Upper lobe of left lung (tissue), 4 donors: ENCODE results near the gene TYRP1.

ENCODE experiments used
- POLR2A ChIP-seq, 4 donors: fragments of 450-650 bp; IDR thresholded peaks; one replicate each; pipeline ENCODE4 v1.5.1; 2016 to 2017; ENCODE audit warnings: antibody characterized with exemption in 4 of 4, mild to moderate bottlenecking in 2 of 4
- TF ChIP-seq, protein P1 (sequence below), 6 experiments: fragments of 450-650 bp in 4 of 6; fragments of 200-600 bp in 2 of 6; sonication (generic) in 2 of 6; IDR thresholded peaks; one replicate each; pipeline ENCODE4 v1.5.1; 2016 to 2019; ENCODE audit warnings: antibody characterized with exemption in 6 of 6

DNA sequence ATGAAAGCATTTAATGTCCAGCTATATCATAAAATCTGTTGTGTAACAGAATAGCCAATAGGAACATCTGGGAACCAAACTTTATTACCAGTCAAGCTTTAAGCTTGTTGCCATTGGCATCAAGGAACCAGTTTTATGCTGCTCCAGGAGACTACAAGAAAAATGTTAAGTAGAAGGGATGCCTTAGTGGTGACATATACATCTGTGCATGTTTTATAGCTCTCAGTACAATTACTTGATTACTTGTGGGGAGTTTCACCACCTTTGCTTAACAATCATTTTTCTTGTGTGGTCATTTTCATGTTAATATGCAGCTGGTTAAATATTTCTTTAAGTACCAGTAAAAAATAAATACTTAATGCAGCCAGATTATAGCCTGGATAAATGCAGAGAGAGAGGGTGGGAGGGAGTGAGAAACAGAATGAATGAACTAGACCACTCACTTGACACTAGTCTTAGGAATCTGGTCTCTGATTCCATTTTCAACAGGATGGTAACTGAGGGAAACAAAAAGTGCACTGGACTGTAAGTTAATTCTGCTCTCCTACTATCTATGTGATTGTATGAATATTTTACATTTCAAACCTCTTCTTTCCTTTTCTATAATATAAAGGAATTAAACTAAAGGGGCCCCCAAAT lies 45.9 kb downstream of the TYRP1 start:
- TF ChIP-seq, protein P1, sequence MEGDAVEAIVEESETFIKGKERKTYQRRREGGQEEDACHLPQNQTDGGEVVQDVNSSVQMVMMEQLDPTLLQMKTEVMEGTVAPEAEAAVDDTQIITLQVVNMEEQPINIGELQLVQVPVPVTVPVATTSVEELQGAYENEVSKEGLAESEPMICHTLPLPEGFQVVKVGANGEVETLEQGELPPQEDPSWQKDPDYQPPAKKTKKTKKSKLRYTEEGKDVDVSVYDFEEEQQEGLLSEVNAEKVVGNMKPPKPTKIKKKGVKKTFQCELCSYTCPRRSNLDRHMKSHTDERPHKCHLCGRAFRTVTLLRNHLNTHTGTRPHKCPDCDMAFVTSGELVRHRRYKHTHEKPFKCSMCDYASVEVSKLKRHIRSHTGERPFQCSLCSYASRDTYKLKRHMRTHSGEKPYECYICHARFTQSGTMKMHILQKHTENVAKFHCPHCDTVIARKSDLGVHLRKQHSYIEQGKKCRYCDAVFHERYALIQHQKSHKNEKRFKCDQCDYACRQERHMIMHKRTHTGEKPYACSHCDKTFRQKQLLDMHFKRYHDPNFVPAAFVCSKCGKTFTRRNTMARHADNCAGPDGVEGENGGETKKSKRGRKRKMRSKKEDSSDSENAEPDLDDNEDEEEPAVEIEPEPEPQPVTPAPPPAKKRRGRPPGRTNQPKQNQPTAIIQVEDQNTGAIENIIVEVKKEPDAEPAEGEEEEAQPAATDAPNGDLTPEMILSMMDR (IDR thresholded peaks at IDR 0.05): no peak
- no peak for TF ChIP-seq POLR2A (IDR thresholded peaks at IDR 0.05)
